BE2C (cell line): ENCODE results near the gene FAM89A.

Experiments used
- DNase-seq: peaks from one replicate; pipeline ENCODE4 v3.0.0-alpha.2; 2020
- H3K27me3 ChIP-seq: fragments of 250-450 bp; sonication (Bioruptor Pico); 2 replicates; pipeline ENCODE4 v1.5.1; 2020; ENCODE audit warnings: mild to moderate bottlenecking
- H3K36me3 ChIP-seq: fragments of 250-450 bp; sonication (Bioruptor Pico); 2 replicates; pipeline ENCODE4 v1.5.1; 2020; ENCODE audit warnings: mild to moderate bottlenecking
- H3K4me1 ChIP-seq: fragments of 250-450 bp; sonication (Bioruptor Pico); 2 replicates; pipeline ENCODE4 v1.5.1; 2020
- H3K4me3 ChIP-seq: 2 replicates; pipeline ENCODE4 v1.5.1; 2011; ENCODE audit warnings: low read depth, low read length
- H3K9me3 ChIP-seq: fragments of 250-450 bp; sonication (Bioruptor Pico); 2 replicates; pipeline ENCODE4 v1.5.1; 2020
- TF ChIP-seq, protein P1 (sequence below): IDR thresholded peaks from 2 replicates; pipeline ENCODE4 v1.5.1; 2012; ENCODE audit warnings: mild to moderate bottlenecking, low read depth, low read length

The FAM89A gene

DNA sequence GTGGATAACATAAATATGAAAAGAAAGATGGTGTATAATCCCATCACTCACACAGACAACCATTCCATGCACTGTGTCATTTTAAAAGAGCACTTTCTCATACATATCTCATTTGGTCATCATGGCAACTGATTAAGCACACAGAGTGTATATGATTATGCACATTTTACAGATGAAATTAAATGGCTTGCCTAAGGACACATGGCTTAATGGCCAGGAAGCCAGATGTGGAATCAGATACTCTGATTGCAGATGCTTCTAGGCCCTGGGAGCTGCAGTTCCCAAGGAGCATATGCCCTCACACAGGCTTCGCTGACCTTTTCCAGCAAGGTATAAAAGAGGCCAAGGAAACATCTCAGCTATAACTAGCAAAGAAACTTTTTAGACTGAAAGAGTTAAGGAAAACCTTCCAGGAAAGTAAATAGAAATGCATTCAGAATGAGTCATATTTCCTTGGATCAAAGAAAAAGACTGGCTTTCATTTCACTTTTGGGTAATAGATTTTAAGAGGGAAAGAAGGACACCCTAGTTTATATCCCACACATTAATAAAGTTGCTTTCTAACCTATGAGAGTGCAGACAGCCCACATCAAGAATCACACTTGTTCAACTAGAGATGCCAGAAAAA is 19.6 kb upstream of the FAM89A start:
- DNase-seq, result peak; percentile 39
- no peaks in the 10 kb centered on the region for H3K9me3 ChIP-seq
- H3K4me3 ChIP-seq, result no peak overlapping the region
- H3K36me3 ChIP-seq, result no peaks in the 10 kb centered on the region
- no peaks in the 10 kb centered on the region for H3K4me1 ChIP-seq
- TF ChIP-seq, protein P1, sequence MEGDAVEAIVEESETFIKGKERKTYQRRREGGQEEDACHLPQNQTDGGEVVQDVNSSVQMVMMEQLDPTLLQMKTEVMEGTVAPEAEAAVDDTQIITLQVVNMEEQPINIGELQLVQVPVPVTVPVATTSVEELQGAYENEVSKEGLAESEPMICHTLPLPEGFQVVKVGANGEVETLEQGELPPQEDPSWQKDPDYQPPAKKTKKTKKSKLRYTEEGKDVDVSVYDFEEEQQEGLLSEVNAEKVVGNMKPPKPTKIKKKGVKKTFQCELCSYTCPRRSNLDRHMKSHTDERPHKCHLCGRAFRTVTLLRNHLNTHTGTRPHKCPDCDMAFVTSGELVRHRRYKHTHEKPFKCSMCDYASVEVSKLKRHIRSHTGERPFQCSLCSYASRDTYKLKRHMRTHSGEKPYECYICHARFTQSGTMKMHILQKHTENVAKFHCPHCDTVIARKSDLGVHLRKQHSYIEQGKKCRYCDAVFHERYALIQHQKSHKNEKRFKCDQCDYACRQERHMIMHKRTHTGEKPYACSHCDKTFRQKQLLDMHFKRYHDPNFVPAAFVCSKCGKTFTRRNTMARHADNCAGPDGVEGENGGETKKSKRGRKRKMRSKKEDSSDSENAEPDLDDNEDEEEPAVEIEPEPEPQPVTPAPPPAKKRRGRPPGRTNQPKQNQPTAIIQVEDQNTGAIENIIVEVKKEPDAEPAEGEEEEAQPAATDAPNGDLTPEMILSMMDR, result no peak
- H3K27me3 ChIP-seq, result peaks cover 5% of the 10 kb centered on the region; the same call in 1 of the 2 replicates

DNA sequence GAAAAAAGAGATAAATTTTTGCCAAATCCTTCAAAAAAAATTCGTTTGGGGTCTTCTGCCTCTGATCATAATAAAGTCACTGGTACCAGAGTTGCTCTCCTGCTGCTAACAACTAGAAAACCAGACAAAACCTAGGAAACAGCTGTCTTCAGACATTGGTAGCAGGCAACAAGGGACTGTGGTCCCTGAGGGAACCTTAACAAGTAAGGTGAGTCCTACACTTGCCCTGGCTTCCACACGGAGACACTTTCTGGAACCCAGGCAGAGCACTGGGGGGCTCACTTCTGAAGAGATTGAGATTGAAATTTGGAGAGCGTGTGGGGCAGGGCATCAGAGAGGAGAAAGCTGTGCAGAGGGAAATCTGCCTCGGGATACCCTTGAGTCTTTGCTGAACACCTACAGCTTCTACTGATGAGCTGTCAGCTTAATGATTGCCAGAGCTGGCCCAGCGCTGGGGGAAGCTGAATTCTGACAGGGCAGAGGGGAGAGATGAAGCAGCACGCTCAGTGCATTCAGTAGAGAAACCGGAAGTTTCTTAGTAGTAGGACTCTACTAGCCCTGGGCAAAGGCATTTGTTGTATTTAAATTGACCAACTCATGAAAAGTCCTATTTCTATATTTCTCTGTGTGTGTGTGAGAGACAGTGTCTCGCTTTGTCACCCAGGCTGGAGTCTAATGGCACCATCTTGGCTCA is 18.5 kb upstream of the FAM89A start:
- Histone ChIP-seq H3K9me3 (no peaks in the 10 kb centered on the region), H3K4me3 (no peak overlapping the region), H3K4me1 (peaks cover 3% of the 10 kb centered on the region), H3K36me3 (no peaks in the 10 kb centered on the region), H3K27me3 (peaks cover 5% of the 10 kb centered on the region; the same call in 1 of the 2 replicates)
- no peak for DNase-seq
- TF ChIP-seq, protein P1, result no peak

DNA sequence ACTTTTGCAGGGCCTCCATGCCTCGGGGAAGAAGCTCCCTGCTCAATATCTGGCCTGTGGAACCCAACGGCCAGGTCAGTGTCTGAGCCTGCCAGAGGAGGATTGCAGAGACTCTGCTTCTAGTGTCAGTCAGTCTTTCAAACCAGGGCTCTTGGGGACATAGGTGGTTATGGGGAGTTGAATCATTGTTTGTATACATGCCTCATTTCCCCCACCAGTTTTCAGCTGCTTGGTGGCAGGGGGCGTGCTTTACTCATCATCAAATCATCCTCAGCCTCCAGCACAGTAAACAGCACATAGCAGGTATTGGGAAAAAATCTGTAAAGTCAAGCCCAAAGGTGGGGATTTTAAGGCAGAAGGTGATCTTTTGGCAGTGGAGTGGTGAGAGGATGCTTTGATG is 17.4 kb upstream of the FAM89A start:
- Histone ChIP-seq H3K4me3 (no peak overlapping the region), H3K9me3 (no peaks in the 10 kb centered on the region), H3K27me3 (peaks cover 5% of the 10 kb centered on the region; the same call in 1 of the 2 replicates), H3K4me1 (peaks cover 5% of the 10 kb centered on the region), H3K36me3 (no peaks in the 10 kb centered on the region)
- DNase-seq, result no peak
- TF ChIP-seq, protein P1, result no peak

DNA sequence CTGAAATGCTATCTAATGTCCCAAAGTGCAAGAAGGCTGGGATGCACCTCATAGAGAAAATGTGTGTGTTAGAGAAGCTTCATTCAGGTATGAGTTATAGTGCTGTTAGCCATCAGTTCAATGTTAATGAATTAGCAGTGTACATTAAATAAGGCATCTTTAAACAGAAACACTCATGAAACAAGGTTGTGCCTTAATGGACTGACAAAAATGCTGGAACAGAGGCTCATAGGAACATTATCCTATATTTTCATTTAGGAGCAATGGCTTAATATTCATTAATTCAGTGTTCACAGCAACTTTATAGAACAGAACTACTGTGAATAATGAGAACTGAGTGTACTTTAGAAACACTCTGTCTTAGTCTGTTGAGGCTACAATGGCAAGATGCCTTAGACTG is 15.2 kb upstream of the FAM89A start:
- no peak for DNase-seq
- Histone ChIP-seq H3K4me1 (peaks cover 5% of the 10 kb centered on the region), H3K4me3 (no peak overlapping the region), H3K36me3 (no peaks in the 10 kb centered on the region), H3K9me3 (no peaks in the 10 kb centered on the region), H3K27me3 (peaks cover 5% of the 10 kb centered on the region; the same call in 1 of the 2 replicates)
- TF ChIP-seq, protein P1, result no peak

DNA sequence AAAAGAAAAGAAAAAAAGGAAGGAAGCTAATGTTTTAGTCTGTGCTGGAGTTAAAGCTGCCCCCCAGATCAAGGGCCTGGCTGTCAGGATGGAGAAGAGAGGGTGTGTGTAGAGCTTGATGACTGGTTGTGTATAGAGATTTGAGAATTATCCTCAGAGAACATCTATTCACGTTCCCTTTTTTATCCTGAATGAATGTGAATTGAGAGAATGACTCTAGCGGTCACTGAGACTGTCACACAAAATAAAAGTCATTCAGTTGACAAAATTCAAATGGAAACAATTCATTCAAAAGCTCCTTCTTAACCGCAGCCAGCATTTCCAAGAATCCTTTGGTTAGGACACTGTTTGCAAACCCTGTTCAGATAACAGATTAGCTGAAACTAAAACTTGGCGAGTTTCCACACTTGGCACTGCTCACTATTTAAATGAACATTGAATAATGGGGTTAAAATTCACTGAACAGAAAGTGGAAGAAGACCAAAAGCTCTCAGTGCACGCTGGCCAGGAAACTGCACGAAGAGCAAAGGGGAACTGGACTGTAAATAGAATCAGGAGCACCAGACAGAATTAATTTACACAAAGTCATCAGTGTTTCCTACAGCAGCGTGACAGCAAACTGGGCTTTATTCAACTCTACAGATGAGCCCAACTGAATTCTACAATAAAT is 13.6 kb upstream of the FAM89A start:
- peaks cover 5% of the 10 kb centered on the region for H3K4me1 ChIP-seq
- no peak for DNase-seq
- no peaks in the 10 kb centered on the region for H3K36me3 ChIP-seq
- no peaks in the 10 kb centered on the region for H3K9me3 ChIP-seq
- peak overlapping the region; percentile 19; the same call in 1 of the 2 replicates for H3K4me3 ChIP-seq
- TF ChIP-seq, protein P1, result no peak
- H3K27me3 ChIP-seq, result peaks cover 4% of the 10 kb centered on the region; the same call in 1 of the 2 replicates
